SK-MEL-5 (cell line): Measurements from ENCODE around the gene DYRK1A. TPM values are rescaled to one million over a fixed set of nuclear protein-coding genes. Genes with fewer than 3 reads are reported as not detected.
A peak's percentile ranks its signal among the peaks of the same experiment; 100 is the strongest.

ENCODE experiments used
- DNase-seq: peaks from one replicate; pipeline ENCODE4 v3.0.0-alpha.2; 2016; ENCODE audit warnings: low read depth, low spot score
- in situ Hi-C: cut with HindIII; loops from 2 replicates; pipeline ENCODE4 v1.10.0; 2016; ENCODE audit warnings: low sequenced_read_pairs, high pct_unique_total_duplicates, low pct_unique_long_range_greater_than_20kb
- total RNA-seq: library from RNA; depleted of rRNA; stranded (reverse); fragments of >200 nt; shearing (Covaris generic); gene quantifications from 2 replicates; pipeline ENCODE4 v1.2.3, GENCODE V29; 2014

DYRK1A gene
- total RNA-seq, 1 experiment from 2014 or later = 43.9 TPM

DNA sequence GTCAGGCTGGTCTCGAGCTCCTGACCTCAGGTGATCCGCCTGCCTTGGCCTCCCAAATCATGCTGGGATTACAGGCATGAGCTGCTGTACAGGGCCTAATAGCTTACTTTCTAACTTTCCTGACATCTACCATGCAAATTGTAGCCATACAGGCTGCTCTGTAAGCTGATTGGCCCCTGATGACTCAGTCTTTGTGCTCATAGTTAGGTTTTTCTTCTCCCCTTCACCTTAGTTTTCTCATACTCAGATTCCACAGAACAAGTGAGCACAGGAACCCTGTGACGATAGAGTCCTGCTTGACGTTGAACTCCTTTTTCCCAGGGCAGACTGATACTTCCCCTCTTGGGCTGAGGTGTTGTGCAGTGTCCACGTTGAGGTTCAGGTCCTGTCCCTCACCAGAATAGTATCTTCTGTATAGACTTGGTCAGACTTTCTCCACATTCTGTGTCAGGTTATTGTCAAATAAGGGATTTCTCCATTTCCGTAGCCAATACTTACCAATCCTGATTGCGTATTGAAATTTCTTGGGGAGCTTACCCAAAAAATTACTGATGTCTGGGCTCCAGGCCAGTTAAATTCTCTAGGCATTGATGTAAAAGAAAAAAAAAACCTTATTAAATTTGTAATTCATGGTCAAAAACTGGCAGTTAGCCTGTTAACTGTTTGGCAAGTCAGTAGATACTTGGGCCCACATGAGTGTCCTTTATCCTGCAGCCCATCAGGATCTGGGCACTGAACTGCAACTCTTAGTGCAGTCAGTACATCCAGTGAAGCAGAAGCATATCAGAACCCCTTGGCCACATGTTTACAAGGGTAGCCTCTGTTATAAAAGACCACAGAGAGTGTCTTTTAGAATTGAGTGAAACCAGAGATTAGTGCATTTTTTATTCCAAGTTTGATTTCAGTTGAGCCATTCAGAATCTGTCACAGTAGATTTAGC is 118.2 kb downstream of the DYRK1A start:
- DNase-seq = peak; percentile 9
- in situ Hi-C loops = no loop called here

DNA sequence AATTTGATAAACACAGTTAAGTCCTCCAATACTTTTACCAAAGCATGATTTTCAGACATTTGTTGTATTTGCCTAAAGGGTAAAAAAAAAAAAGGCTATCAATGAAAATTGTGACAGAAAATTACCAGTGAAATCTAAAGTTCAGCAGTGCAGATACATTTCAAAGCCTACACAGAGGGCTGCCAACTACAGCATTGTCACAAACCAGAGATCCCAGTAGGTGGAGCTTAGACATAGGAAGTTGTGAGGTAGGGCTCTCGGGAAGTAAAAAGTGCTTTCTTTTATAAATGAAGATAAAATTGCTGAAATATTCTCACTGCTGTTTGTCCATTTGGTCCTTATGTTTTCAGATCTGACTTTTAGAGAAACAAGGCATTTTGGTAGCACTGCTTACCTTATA is 123.0 kb downstream of the DYRK1A start:
- peak; percentile 2 for DNase-seq
- in situ Hi-C loops = no loop called here

DNA sequence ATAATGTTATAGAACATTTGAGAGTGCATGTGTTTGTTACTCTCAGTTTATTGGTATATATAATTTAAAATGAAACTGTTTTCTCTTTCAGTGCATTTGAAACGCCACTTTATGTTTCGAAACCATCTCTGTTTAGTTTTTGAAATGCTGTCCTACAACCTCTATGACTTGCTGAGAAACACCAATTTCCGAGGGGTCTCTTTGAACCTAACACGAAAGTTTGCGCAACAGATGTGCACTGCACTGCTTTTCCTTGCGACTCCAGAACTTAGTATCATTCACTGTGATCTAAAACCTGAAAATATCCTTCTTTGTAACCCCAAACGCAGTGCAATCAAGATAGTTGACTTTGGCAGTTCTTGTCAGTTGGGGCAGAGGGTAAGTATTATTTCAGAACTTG is 123.5 kb downstream of the DYRK1A start:
- in situ Hi-C loops = no loop called here
- no peak for DNase-seq

DNA sequence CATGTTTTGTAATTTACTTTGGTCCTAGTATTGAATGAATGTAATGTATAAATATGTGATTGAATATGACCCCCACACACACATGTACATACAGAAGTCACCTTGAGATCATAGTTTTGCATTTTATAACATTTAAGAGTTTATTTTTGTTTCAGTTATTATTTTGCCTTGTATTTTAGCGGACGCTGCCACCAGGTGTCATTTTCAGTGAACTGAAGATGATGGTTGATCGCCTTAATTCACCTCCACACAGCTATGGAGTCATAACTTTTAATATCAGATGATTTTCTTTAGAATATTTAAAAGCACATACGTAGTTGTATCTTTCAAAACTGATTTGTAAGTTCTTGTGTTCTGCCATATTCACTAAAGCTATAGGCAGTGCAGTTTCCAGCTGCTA is 130.4 kb downstream of the DYRK1A start:
- peak; percentile 4 for DNase-seq
- in situ Hi-C loops = no loop called here

DNA sequence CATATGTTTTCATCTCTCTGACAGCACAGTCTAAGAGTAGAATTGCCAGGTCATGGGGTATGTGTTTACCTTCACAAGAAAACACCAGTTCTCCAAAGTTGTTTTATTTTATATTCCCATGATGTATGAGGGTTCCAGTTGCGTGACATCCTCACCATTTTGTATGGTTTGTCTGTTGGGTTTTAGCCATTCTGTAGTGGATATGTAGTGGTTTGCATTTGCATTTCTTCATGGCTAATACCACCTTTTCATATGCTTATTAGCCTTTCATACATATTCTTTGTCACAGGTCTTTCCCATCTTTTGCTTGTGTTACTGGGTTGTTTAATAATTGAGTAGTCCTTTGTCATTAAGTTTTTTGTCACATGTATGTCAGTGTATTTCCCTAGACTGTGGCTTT is 132.1 kb downstream of the DYRK1A start:
- DNase-seq = no peak
- in situ Hi-C loops = no loop called here

DNA sequence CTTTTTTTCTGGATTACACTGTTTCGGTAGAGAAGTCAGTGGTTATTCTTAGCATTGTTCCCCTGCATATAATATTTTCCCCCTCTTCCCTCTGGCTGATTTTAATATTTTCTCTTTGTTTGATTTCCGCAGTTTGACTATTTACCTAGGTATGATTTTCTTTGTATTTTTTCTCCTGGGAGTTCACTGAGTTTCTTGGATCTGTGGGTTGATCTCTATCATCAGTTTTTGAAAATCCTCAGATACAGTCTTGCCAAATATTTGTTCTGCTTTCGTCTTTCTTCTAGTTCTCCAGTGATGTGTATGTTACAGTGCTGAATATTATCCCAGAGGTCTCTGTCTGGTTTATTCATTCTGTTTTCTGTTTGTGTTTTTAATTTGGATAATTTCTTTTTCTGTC is 136.4 kb downstream of the DYRK1A start:
- DNase-seq = no peak
- in situ Hi-C loops = no loop called here

DNA sequence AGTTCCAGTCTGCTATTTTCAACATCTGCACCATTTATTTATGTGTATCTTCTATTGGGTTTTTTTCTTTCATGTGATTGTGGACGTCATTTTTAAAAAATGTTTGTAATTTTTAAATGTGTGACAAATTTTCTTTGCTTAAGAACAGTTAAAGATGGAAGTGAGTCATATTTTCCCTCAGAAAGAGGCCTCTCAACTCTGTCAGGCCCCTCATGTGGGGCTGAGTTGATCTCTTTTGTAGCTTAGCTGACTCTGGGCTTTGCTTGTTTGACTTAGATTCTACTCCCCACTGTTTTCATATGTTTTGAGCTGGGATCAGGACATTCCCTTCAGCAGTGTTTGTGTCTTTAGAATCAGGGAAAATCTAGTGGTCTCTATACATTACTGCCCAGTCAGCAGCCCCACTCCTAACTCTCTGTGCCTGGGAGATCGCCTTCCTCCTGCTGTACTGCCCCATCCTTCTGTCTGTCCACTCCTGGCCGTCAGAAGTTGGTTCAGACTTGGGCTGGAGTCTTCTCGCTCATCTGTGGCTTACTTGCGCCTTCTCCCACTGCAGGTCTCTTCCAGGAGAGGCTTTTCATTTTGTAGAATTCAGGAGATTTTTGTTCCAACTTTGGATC is 137.4 kb downstream of the DYRK1A start:
- no peak for DNase-seq
- in situ Hi-C loops = no loop called here

DNA sequence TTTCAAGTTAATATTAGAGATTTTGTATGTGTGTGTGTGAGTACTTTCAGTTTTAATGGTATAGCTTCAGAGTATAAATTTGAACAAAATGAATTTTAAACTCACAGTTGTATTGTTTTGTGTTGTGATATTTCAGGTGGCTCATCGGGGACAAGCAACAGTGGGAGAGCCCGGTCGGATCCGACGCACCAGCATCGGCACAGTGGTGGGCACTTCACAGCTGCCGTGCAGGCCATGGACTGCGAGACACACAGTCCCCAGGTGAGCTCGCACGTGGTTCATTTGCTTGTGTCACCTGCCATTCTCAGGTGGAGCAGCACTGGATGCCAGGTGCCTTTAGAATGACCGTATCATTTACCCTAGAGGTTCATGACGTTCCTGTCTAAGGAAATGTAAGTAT is 139.4 kb downstream of the DYRK1A start:
- no peak for DNase-seq
- in situ Hi-C loops = no loop called here

DNA sequence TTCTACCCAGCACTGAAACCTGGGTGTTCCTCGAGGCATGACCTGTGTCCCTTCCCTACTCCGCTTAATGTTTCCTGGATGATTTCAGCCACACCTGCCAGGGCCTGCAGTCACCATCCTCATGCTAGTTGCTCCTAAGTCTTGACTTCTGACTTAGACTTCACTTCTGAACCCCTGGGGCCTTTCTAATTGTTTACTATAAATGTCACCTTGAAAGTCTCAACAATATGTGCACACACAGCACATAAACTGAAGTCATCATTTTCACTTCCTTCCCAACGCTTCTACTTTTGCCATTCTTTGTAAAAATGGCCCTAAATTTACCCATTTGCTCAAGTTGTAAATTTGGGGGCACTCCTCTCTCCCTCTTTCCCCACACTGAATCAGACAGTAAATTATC is 141.1 kb downstream of the DYRK1A start:
- no peak for DNase-seq
- in situ Hi-C loops = no loop called here

DNA sequence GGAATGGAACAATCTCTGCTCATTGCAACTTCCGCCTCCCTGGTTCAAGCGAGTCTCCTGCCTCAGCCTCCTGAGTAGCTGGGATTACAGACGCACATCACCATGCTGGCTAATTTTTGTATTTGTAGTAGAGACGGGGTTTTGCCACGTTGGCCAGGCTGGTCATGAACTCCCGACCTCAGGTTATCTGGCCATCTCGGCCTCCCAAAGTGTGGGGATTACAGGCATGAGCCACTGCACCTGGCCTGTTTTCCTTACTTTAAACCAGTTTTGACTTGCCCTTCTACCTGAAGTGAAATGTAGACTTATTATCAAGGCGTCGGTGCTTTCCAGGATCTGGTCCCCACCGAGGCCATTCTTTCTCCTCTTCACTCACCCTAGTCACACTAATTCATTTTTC is 141.8 kb downstream of the DYRK1A start:
- no peak for DNase-seq
- in situ Hi-C loops = no loop called here

DNA sequence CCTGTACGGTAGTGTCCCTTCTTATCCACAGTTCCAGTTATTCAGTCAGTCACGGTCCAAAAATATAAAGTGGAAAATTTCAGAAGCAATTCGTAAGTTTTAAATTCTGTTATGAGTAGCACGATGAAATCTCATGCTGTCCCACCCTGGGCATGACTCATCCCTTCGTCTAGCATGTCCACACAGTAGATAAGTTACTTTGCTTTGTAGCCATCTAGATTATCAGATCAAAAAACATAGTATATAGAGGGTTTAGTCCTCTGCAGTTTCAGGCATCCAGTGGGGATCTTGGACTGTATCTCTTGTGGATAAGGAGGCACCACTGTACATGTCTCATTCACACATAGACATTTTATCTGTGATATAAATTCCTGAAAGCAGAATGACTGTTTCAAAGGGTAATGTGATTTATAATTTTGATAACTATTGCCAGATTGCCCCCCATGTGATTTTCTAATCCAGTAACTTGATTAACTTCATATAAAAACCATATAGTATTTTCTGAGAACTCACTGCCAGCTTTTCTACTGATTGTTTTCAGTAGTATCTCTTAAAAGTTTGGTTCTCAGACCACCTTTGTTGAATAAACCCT is 143.3 kb downstream of the DYRK1A start:
- no peak for DNase-seq
- in situ Hi-C loops = no loop called here

DNA sequence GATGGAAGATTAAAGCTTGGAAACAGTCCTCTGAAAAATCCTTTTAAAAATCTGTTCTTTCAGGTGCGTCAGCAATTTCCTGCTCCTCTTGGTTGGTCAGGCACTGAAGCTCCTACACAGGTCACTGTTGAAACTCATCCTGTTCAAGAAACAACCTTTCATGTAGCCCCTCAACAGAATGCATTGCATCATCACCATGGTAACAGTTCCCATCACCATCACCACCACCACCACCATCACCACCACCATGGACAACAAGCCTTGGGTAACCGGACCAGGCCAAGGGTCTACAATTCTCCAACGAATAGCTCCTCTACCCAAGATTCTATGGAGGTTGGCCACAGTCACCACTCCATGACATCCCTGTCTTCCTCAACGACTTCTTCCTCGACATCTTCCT is 145.3 kb downstream of the DYRK1A start:
- DNase-seq = no peak
- in situ Hi-C loops = no loop called here

DNA sequence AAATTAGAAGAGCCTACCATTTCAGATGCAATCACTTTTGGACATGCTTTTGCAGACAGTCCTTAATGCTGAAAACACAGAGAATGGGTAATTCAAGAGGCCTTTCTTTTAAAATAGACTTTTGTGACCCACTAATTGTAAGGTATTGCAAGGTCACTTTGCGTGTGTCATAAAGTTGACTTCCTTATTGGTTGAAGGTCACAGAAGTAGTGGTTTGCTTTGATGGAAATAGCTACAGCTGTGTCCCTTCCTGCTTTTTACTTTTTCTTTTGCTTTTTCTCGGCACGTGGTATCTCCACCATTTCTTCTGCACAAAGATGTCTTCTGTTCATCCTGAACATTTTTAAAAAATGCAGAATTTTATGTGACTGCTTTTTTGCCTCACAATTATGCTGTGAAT is 146.8 kb downstream of the DYRK1A start:
- no peak for DNase-seq
- in situ Hi-C loops = no loop called here

DNA sequence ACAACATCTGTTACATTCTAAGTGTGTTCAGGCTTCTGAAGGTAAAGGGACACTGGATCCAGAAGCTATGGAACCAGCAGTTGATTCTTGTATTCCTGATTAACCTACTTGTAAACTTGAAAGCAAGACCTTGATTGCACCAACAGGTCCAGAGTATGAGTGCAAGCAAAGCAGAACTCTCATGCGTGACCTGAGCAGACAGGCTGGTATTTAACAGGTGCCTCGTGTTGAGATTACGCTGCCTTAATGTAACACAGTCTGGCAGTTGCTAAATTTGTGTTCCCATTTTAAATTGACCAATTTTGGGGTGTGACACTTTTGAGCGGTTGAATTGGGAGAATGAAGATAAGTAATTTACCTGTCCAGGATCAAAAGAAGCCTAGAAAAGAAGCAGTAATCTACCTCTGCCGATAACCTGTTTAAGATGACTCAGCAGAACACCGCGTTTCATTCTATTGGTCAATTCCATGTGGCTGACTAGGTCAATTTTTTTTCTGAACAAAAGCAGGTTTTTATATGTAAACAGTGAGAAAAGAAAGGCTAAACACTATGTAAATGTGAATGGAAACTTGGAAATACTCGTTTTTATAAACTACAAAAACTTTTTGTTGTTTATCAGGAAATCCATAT is 147.6 kb downstream of the DYRK1A start:
- in situ Hi-C loops = no loop called here

DNA sequence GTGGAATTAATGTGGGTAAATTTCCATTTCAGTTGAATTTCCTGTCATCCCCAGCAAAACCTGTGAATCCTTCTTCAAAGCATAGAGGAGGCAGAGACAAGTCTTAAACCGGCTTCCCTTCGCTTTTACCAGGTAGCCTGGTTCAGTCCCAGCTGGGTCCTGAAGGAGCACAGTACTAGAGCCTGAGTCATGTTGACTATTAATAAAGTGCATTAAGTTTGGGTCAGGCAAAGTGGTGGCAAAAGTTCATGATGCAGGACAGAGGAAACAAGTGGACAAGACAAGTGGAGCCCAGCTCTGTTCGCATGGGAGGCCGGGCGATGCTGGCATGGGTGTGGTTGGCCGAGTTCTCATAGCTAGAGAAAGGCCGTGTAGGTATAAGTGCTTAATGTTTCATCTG is 150.4 kb downstream of the DYRK1A start:
- in situ Hi-C loops = no loop called here
- DNase-seq = no peak

More for the DNA sequence above, 147.6 kb downstream of the DYRK1A start:
- DNase-seq = no peak

DNA sequence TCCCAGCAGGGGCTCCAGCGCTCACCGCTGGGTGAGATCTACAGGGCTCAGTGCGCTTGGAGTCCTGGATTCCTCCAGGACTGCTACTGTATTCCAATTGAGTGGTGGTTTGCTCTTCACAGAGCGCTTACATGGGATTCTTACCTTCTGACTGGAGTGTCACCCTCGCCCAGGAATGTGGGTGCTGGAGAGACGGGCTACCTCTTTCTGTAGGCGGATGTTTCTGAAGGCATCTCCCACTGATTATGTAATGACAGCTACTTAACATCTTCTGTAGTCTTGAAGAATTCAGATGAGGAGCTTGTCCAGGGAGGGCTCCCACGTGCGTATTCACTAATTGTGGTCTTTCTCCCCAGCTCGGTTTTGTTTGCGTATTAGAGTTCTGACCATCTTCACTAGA is 154.2 kb downstream of the DYRK1A start:
- in situ Hi-C loops = no loop called here
- DNase-seq = no peak

DNA sequence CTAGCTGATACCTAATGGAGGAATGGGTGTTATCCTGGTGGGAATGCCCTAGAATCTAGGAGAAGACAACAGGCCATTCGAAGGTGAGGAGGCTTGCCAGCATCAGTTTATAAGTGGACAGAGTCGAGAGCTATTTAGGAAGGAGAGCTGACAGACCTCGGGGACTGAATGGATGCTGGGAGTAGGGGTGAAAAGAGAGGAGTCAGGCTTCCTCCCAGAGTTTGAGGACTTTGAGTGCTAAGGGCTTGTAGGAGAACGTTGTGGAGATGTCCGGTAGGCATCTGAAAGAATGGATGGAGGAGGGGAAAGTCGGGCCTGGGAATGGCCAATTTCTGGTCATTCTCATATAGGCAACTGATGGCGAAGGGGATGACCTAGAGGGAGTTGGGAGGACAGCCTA is 155.1 kb downstream of the DYRK1A start:
- in situ Hi-C loops = no loop called here
- DNase-seq = no peak

DNA sequence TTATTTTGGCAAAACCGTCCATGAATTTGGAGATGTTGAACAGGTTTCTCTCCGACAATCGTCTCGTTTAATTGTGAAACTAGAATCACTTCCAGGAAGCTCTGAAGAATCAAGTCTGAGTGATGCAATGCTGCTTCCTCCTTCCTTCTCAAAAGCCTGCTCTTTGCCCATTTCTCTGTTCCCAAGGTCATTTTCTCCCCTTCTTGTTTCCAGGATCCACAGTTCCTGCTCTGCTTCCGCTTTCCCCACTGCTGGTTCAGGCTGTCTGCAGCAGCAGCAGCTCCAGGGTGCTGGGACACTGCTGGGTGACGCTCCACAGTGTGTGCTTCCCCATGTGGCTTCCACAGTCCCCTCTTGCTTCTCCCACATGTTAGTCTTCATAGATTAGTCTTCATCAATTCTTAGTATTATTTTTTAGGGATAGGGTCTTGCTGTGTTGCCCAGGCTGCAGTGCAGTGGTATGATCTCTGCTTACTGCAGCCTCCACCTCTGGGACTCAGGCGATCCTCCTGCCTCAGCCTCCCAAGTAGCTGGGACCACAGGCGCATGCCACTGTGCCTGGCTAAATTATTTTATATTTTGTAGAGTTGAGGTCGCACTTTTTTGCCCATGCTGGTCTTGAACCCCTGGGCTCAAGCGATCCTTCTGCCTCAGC is 156.2 kb downstream of the DYRK1A start:
- DNase-seq = no peak
- in situ Hi-C loops = no loop called here
